PFSK-1 (cell line): ENCODE data around the gene LACC1. TPM values are rescaled to one million over a fixed set of nuclear protein-coding genes. Genes with fewer than 3 reads are reported as not detected.

Experiments
- FOXP2 ChIP-seq: optimal IDR thresholded peaks from 2 replicates; pipeline ENCODE3; 2011; ENCODE audit warnings: borderline replicate concordance, control low read depth, inconsistent platforms; ENCODE audit not compliant: insufficient read depth; ENCODE audit errors: extremely low read length, extremely low read depth
- POLR2AphosphoS5 ChIP-seq: IDR thresholded peaks from 2 replicates; pipeline ENCODE4 v1.6.1; 2012; ENCODE audit warnings: low read depth, mild to moderate bottlenecking, control low read depth, low read length, moderate library complexity
- REST ChIP-seq, 2 experiments: IDR thresholded peaks; 2 replicates each; pipeline versions ENCODE4 v1.6.1 to v1.8.0; 2011 to 2012; ENCODE audit warnings: low read depth in 2 of 2, low read length in 2 of 2, control low read depth in 1 of 2, inconsistent platforms in 1 of 2, mild to moderate bottlenecking in 1 of 2, moderate library complexity in 1 of 2; ENCODE audit not compliant: insufficient read depth in 1 of 2
- SIN3A ChIP-seq: IDR thresholded peaks from 2 replicates; pipeline ENCODE4 v1.6.1; 2012; ENCODE audit warnings: mild to moderate bottlenecking, low read length, moderate library complexity, borderline replicate concordance; ENCODE audit not compliant: insufficient read depth
- TAF1 ChIP-seq: IDR thresholded peaks from 2 replicates; pipeline ENCODE4 v1.6.1; 2012; ENCODE audit warnings: low read length, control low read depth, borderline replicate concordance; ENCODE audit not compliant: insufficient read depth
- polyA plus RNA-seq: library from polyadenylated mRNA; unstranded; fragments of >200 nt; gene quantifications from one replicate; pipeline ENCODE4 v1.2.1, GENCODE V29; 2012; ENCODE audit warnings: low read depth, missing spikeins; ENCODE audit not compliant: insufficient read length

Gene LACC1
- polyA plus RNA-seq: not detected

GRCh38 chr13:43879755-43880181 lies at the start of gene LACC1:
Gene LACC1, plus strand, starts transcription at chr13:43879904. Its CDS starts 1,082 bp downstream, at chr13:43880986.
- TF ChIP-seq REST (IDR thresholded peaks at IDR 0.05; ENCODE audit: insufficient read depth in 1 of 2, low read depth in 2 of 2, low read length in 2 of 2): no peak
- TF ChIP-seq SIN3A: no peak
- no peak for TF ChIP-seq FOXP2
- TF ChIP-seq POLR2AphosphoS5: no peak
- TF ChIP-seq TAF1: no peak

GRCh38 chr13:43830497-43830881 lies 49.2 kb upstream of the LACC1 start:
- TF ChIP-seq FOXP2: no peak
- no peak for TF ChIP-seq TAF1
- TF ChIP-seq POLR2AphosphoS5: no peak
- TF ChIP-seq REST (IDR thresholded peaks at IDR 0.05; ENCODE audit: insufficient read depth in 1 of 2, low read depth in 2 of 2, low read length in 2 of 2): no peak
- TF ChIP-seq SIN3A: no peak

GRCh38 chr13:43831088-43831487 lies 48.6 kb upstream of the LACC1 start:
- TF ChIP-seq REST (IDR thresholded peaks at IDR 0.05; ENCODE audit: insufficient read depth in 1 of 2, low read depth in 2 of 2, low read length in 2 of 2): no peak

GRCh38 chr13:43835701-43836100 lies 44.0 kb upstream of the LACC1 start:
- TF ChIP-seq FOXP2: no peak
- TF ChIP-seq SIN3A: no peak
- no peak for TF ChIP-seq TAF1
- TF ChIP-seq REST (IDR thresholded peaks at IDR 0.05; ENCODE audit: insufficient read depth in 1 of 2, low read depth in 2 of 2, low read length in 2 of 2): no peak
- no peak for TF ChIP-seq POLR2AphosphoS5

GRCh38 chr13:43838909-43839308 lies 40.8 kb upstream of the LACC1 start:
- TF ChIP-seq TAF1 (no peak), SIN3A (no peak), REST (IDR thresholded peaks at IDR 0.05; ENCODE audit: insufficient read depth in 1 of 2, low read depth in 2 of 2, low read length in 2 of 2) (no peak), FOXP2 (no peak), POLR2AphosphoS5 (no peak)
